ENCODE measurements around the gene FAM117A. TPM values are rescaled to one million over a fixed set of nuclear protein-coding genes. Genes with fewer than 3 reads are reported as not detected.

Gene FAM117A
- polyA plus RNA-seq, 1 of the 3 experiments (the other 2 are of a cell fraction) = 7.8 TPM

- CTCF ChIA-PET = interaction anchor here (0.7 to 0.8 kb wide), 3 partner anchors 13 to 367 kb away, joined by 3 read pairs; no protein-coding TSS in a partner anchor
- no peak overlapping the region for H3K4me2 ChIP-seq
- H3K9me3 ChIP-seq = no peaks in the 10 kb centered on the region
- H2AFZ ChIP-seq (ENCODE audit: low read depth) = no peak overlapping the region
- POLR2A ChIA-PET = interaction anchor here (0.6 kb wide), 1 partner anchor 115 kb away, joined by 4 read pairs; no protein-coding TSS in a partner anchor
- H3K4me1 ChIP-seq (ENCODE audit: control insufficient read depth in 1 of 2, insufficient read depth in 2 of 2, low read depth in 1 of 2, low read length in 1 of 2) = peaks cover 0 to 6% of the 10 kb centered on the region in 2 experiments; a peak in 2 of 4 replicates
- H4K20me1 ChIP-seq (ENCODE audit: insufficient read depth) = peaks cover 57% of the 10 kb centered on the region
- DNase-seq = no peak
- no peaks in the 10 kb centered on the region for H3F3A ChIP-seq (replicated peaks; ENCODE audit: insufficient read depth)
- H3K79me2 ChIP-seq (ENCODE audit: insufficient read depth) = peaks cover 97% of the 10 kb centered on the region
- H3K36me3 ChIP-seq (replicated peaks in 1 of 2; ENCODE audit: control insufficient read depth in 1 of 2, insufficient read depth in 2 of 2, low read length in 1 of 2) = peaks cover 70 to 89% of the 10 kb centered on the region in 2 experiments
- H3K9ac ChIP-seq = no peak overlapping the region
- TF ChIP-seq TAF1 (IDR thresholded peaks at IDR 0.05; ENCODE audit: borderline replicate concordance, low read depth, low read length) (no peak), FOXJ3 (CRISPR knock-in tag; IDR thresholded peaks at IDR 0.05) (no peak), MAX (IDR thresholded peaks at IDR 0.05; ENCODE audit: low read depth) (no peak), REST (IDR thresholded peaks at IDR 0.05; ENCODE audit: low read depth, low read length) (no peak), RXRA (IDR thresholded peaks at IDR 0.05; ENCODE audit: borderline replicate concordance, low read depth) (no peak), MXI1 (IDR thresholded peaks at IDR 0.05; ENCODE audit: low read depth, low read length) (no peak)
- H3K27me3 ChIP-seq (ENCODE audit: insufficient read depth) = no peaks in the 10 kb centered on the region
- no peaks in the 10 kb centered on the region for H3K9me2 ChIP-seq
- H3K27ac ChIP-seq (ENCODE audit: low read depth in 2 of 2, low read length in 1 of 2) = no peak overlapping the region
- H3K4me3 ChIP-seq (ENCODE audit: low read depth in 2 of 2, low read length in 1 of 2) = no peak overlapping the region
- 74% methylated on average over 5 of the region's 5 CpGs for whole genome bisulfite sequencing (ENCODE audit: low lambda C conversion rate)
Observed at GRCh38 chr17:49795372-49795771, 31.4 kb upstream of the FAM117A start.

- no peak for DNase-seq
- peaks cover 93% of the 10 kb centered on the region for H3K79me2 ChIP-seq (ENCODE audit: insufficient read depth)
- ChIA-PET POLR2A (no interaction called here), CTCF (interaction anchor here (0.8 to 1.5 kb wide), 5 partner anchors 23 to 297 kb away, joined by 3 to 6 read pairs (median 4); no protein-coding TSS in a partner anchor)
- H3F3A ChIP-seq (replicated peaks; ENCODE audit: insufficient read depth) = no peaks in the 10 kb centered on the region
- no peaks in the 10 kb centered on the region for H3K27me3 ChIP-seq (ENCODE audit: insufficient read depth)
- 100% methylated on average over 3 of the region's 3 CpGs for WGBS (ENCODE audit: low lambda C conversion rate)
- H3K4me1 ChIP-seq (ENCODE audit: control insufficient read depth in 1 of 2, insufficient read depth in 2 of 2, low read depth in 1 of 2, low read length in 1 of 2) = peaks cover 5 to 16% of the 10 kb centered on the region in 2 experiments
- H3K9ac ChIP-seq = no peak overlapping the region
- no peak overlapping the region for H3K4me2 ChIP-seq
- H2AFZ ChIP-seq (ENCODE audit: low read depth) = no peak overlapping the region
- no peaks in the 10 kb centered on the region for H3K9me2 ChIP-seq
- peaks cover 64% of the 10 kb centered on the region for H4K20me1 ChIP-seq (ENCODE audit: insufficient read depth)
- peaks cover 59 to 77% of the 10 kb centered on the region in 2 experiments for H3K36me3 ChIP-seq (replicated peaks in 1 of 2; ENCODE audit: control insufficient read depth in 1 of 2, insufficient read depth in 2 of 2, low read length in 1 of 2)
- no peaks in the 10 kb centered on the region for H3K9me3 ChIP-seq
- H3K27ac ChIP-seq (ENCODE audit: low read depth in 2 of 2, low read length in 1 of 2) = no peak overlapping the region
- no peak overlapping the region for H3K4me3 ChIP-seq (ENCODE audit: low read depth in 2 of 2, low read length in 1 of 2)
- TF ChIP-seq CHD2 (IDR thresholded peaks at IDR 0.05; ENCODE audit: low read length, partially characterized antibody) (no peak), YY1 (IDR thresholded peaks at IDR 0.05; ENCODE audit: low read depth) (no peak), CTCF (IDR thresholded peaks at IDR 0.05) (no peak), NFIC (IDR thresholded peaks at IDR 0.05; ENCODE audit: borderline replicate concordance) (no peak), JUND (IDR thresholded peaks at IDR 0.05) (no peak), MAX (IDR thresholded peaks at IDR 0.05; ENCODE audit: low read depth) (no peak), RXRA (IDR thresholded peaks at IDR 0.05; ENCODE audit: borderline replicate concordance, low read depth) (no peak), ELF1 (IDR thresholded peaks at IDR 0.05) (no peak), TAF1 (IDR thresholded peaks at IDR 0.05; ENCODE audit: borderline replicate concordance, low read depth, low read length) (no peak), IRF3 (IDR thresholded peaks at IDR 0.05; ENCODE audit: low read depth, low read length) (no peak), SMC3 (IDR thresholded peaks at IDR 0.05; ENCODE audit: low read depth, low read length) (no peak), TCF12 (IDR thresholded peaks at IDR 0.05) (no peak), MXI1 (IDR thresholded peaks at IDR 0.05; ENCODE audit: low read depth, low read length) (no peak), GATA2 (CRISPR knock-in tag; IDR thresholded peaks at IDR 0.05) (no peak), REST (IDR thresholded peaks at IDR 0.05; ENCODE audit: low read depth, low read length) (no peak)
Observed at GRCh38 chr17:49793309-49793708, 29.4 kb upstream of the FAM117A start.
